Left lung (tissue), 10 donors: ENCODE results near the gene CD164L2. TPM values are rescaled to one million over a fixed set of nuclear protein-coding genes. Genes with fewer than 3 reads are reported as not detected.

Source experiments
- ATAC-seq: fragments of 200-7000 bp; cut with Tn5 transposase; one replicate; pipeline ENCODE4 v1.9.1; 2020; ENCODE audit warnings: moderate library complexity
- DNase-seq, 4 donors: peaks; one replicate each; pipeline ENCODE4 v3.0.0-alpha.2; 2013 to 2020
- H3K27ac ChIP-seq, 2 donors: fragments of 200-600 bp; sonication (generic) in 1 of 2; one replicate each; pipeline versions ENCODE4 v1.5.0 to v1.8.0; 2020 to 2021
- H3K27me3 ChIP-seq, 2 donors: fragments of 200-600 bp; sonication (generic) in 1 of 2; one replicate each; pipeline versions ENCODE4 v1.5.0 to v1.8.0; 2020 to 2021
- H3K36me3 ChIP-seq, 2 donors: fragments of 200-600 bp; sonication (generic) in 1 of 2; one replicate each; pipeline versions ENCODE4 v1.5.0 to v1.8.0; 2020 to 2021
- H3K4me1 ChIP-seq, 2 donors: fragments of 200-600 bp; one replicate each; pipeline ENCODE4 v1.8.0; 2021
- H3K4me3 ChIP-seq, 2 donors: fragments of 200-600 bp; sonication (generic) in 1 of 2; one replicate each; pipeline versions ENCODE4 v1.5.0 to v1.8.0; 2020 to 2021; ENCODE audit warnings: mild to moderate bottlenecking in 1 of 2
- H3K9me3 ChIP-seq, 2 donors: fragments of 200-600 bp; sonication (generic) in 1 of 2; one replicate each; pipeline versions ENCODE4 v1.5.0 to v1.8.0; 2020 to 2021
- intact Hi-C, 2 donors: fragments of 100-400 bp; cut with DNase I; formaldehyde crosslinking; loops; one replicate each; pipeline versions ENCODE4 v1.11.2 to v1.14.2; 2022
- polyA plus RNA-seq, 6 donors: library from polyadenylated mRNA; unstranded; fragments of 120-200 nt; gene quantifications; one replicate each; pipeline ENCODE4 v1.2.1, GENCODE V29; 2013; ENCODE audit not compliant: insufficient read length in 6 of 6
- total RNA-seq, 2 donors: library from RNA; stranded (reverse); fragmentation: NEBNext Ultra II Directional; extraction: Animal tissue kit (Norgen Biotek cat#: 25700); gene quantifications; one replicate each; pipeline ENCODE4 v1.2.1, GENCODE V29; 2021
- TF ChIP-seq, protein P1 (sequence below), 2 donors: fragments of 200-600 bp; sonication (generic) in 1 of 2; IDR thresholded peaks; one replicate each; pipeline versions ENCODE4 v1.5.0 to v1.8.0; 2021; ENCODE audit warnings: antibody characterized with exemption in 2 of 2
- donor health status: DM: no; HTN: yes; CAD: no.
- donor health status: DM: no; HTN: no; CAD: no.

CD164L2 gene
- total and polyA plus RNA-seq, 8 donors: 0.33 to 5.9 (median 1.7) TPM

- no peak for ATAC-seq
- intact Hi-C loops: no loop called here
- H3K27me3 ChIP-seq: no peaks in the 10 kb centered on the region
- no peak overlapping the region for H3K27ac ChIP-seq
- H3K4me3 ChIP-seq: no peak overlapping the region
- TF ChIP-seq, protein P1, sequence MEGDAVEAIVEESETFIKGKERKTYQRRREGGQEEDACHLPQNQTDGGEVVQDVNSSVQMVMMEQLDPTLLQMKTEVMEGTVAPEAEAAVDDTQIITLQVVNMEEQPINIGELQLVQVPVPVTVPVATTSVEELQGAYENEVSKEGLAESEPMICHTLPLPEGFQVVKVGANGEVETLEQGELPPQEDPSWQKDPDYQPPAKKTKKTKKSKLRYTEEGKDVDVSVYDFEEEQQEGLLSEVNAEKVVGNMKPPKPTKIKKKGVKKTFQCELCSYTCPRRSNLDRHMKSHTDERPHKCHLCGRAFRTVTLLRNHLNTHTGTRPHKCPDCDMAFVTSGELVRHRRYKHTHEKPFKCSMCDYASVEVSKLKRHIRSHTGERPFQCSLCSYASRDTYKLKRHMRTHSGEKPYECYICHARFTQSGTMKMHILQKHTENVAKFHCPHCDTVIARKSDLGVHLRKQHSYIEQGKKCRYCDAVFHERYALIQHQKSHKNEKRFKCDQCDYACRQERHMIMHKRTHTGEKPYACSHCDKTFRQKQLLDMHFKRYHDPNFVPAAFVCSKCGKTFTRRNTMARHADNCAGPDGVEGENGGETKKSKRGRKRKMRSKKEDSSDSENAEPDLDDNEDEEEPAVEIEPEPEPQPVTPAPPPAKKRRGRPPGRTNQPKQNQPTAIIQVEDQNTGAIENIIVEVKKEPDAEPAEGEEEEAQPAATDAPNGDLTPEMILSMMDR (IDR thresholded peaks at IDR 0.05): no peak
- H3K9me3 ChIP-seq: no peaks in the 10 kb centered on the region
- peaks cover 0 to 85% of the 10 kb centered on the region in 2 donors for H3K36me3 ChIP-seq
- peak in 1 of 4 donors; percentile 61 for DNase-seq
- peaks cover 0 to 16% of the 10 kb centered on the region in 2 donors for H3K4me1 ChIP-seq
These were observed 49.3 kb downstream of the CD164L2 start for GRCh38 chr1:27333717-27334279.

GRCh38 chr1:27332536-27333281 is 50.4 kb downstream of the CD164L2 start:
- ATAC-seq: peak; percentile 82

DNA sequence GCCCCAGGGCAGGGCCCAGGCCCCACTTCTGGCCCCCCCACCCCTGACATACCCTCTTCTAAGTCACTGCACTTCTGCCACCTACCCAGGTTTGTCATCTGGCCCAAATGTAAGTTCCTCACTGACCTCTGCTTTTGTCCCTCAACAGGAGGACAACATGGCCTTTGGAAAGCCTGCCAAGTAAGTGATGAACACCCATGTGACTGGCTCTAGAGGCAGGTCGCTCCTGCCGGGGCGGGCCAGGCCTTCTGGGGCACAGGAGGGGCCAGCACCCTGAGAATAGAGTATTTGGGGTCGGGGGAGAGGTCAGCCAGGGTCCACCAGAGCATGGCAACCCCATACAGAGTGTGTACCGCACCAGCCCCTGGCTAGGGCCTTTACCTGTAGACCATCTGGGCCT is 51.2 kb downstream of the CD164L2 start:
- Histone ChIP-seq H3K4me1 (peaks cover 0 to 22% of the 10 kb centered on the region in 2 donors), H3K4me3 (no peak overlapping the region), H3K27me3 (no peaks in the 10 kb centered on the region), H3K27ac (no peak overlapping the region), H3K36me3 (peaks cover 0 to 95% of the 10 kb centered on the region in 2 donors), H3K9me3 (no peaks in the 10 kb centered on the region)
- intact Hi-C loops: no loop called here
- ATAC-seq: no peak
- TF ChIP-seq, protein P1 (IDR thresholded peaks at IDR 0.05): no peak
- no peak for DNase-seq

More at GRCh38 chr1:27332536-27333281, 50.4 kb downstream of the CD164L2 start:
- TF ChIP-seq, protein P1 (IDR thresholded peaks at IDR 0.05): peak; percentile 78 to 88
- peak in 1 of 4 donors; percentile 88 for DNase-seq
- peaks cover 0 to 94% of the 10 kb centered on the region in 2 donors for H3K36me3 ChIP-seq
- intact Hi-C loops: no loop called here
- H3K4me3 ChIP-seq: no peak overlapping the region
- H3K4me1 ChIP-seq: peaks cover 0 to 18% of the 10 kb centered on the region in 2 donors
- H3K27me3 ChIP-seq: no peaks in the 10 kb centered on the region
- no peaks in the 10 kb centered on the region for H3K9me3 ChIP-seq
- H3K27ac ChIP-seq: no peak overlapping the region

DNA sequence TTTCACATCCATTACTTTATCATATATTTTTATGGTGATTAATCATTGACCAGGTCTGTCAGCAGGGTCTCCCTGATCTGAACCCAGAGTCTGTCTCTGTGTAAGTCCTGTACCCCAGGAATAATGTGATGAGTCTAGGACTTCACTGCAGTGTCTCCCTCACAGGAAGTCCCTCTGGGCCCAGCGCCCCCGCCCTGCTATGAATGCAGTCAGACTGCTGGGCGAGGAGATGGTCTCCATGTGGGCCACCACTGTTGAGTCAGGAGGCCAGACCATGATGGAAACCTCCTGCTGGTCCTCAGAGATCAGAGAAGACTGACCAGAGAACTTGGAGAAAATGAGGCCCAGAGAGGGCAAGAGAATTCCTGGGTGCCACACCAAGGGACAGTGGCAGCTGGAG is 51.7 kb downstream of the CD164L2 start:
- Histone ChIP-seq H3K36me3 (peaks cover 0 to 95% of the 10 kb centered on the region in 2 donors), H3K9me3 (no peaks in the 10 kb centered on the region), H3K27ac (no peak overlapping the region), H3K27me3 (no peaks in the 10 kb centered on the region), H3K4me1 (peaks cover 0 to 27% of the 10 kb centered on the region in 2 donors), H3K4me3 (no peak overlapping the region)
- DNase-seq (no peak), ATAC-seq (no peak)
- intact Hi-C loops: no loop called here
- TF ChIP-seq, protein P1 (IDR thresholded peaks at IDR 0.05): no peak

DNA sequence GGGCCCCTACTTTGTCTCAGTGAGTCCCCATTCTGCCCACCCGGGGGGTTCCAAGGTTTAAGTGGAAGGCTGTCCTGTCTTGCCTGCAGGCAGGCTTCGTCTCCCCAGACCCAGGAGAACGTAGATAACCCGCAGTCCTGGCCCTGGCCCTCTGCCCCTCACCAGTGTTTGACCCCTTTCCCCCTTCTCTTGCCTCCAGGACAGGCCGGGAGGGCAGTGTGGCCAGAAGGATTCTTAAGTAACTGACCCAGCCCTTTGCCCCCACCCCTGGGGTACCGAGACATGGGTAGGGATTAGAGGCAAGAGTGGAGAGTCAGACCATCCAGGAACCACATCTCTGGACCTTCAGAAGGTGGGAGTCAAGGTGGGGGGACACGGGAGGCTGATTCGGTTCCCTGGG is 52.3 kb downstream of the CD164L2 start:
- intact Hi-C loops: no loop called here
- ATAC-seq (no peak), DNase-seq (no peak)
- TF ChIP-seq, protein P1 (IDR thresholded peaks at IDR 0.05): no peak
- Histone ChIP-seq H3K9me3 (no peaks in the 10 kb centered on the region), H3K27me3 (no peaks in the 10 kb centered on the region), H3K27ac (no peak overlapping the region), H3K36me3 (peaks cover 0 to 95% of the 10 kb centered on the region in 2 donors), H3K4me1 (peaks cover 0 to 33% of the 10 kb centered on the region in 2 donors), H3K4me3 (no peak overlapping the region)
